HepG2 (cell line): ENCODE data around the gene SP3. TPM values are rescaled to one million over a fixed set of nuclear protein-coding genes. Genes with fewer than 3 reads are reported as not detected.

Source experiments
- AHR ChIP-seq: IDR thresholded peaks from 2 replicates; pipeline ENCODE4 v1.6.1; 2018; ENCODE audit warnings: missing genetic modification reagents, missing compliant biosample characterization
- FOXC1 ChIP-seq: sonication (generic); formaldehyde crosslinking; IDR thresholded peaks from 2 replicates; pipeline ENCODE4 v1.8.0; 2022; ENCODE audit warnings: mild to moderate bottlenecking, missing genetic modification reagents, borderline replicate concordance
- KAT7 ChIP-seq: IDR thresholded peaks from 2 replicates; pipeline ENCODE4 v1.6.1; 2018; ENCODE audit warnings: borderline replicate concordance, missing compliant biosample characterization
- STAG1 ChIP-seq: sonication (generic); formaldehyde crosslinking; IDR thresholded peaks from 2 replicates; pipeline ENCODE4 v1.4.0; 2020; ENCODE audit warnings: missing genetic modification reagents
- YEATS4 ChIP-seq: sonication (generic); formaldehyde crosslinking; IDR thresholded peaks from 2 replicates; pipeline ENCODE4 v1.4.0; 2020; ENCODE audit warnings: missing genetic modification reagents, borderline replicate concordance
- ZBTB20 ChIP-seq: sonication (generic); formaldehyde crosslinking; IDR thresholded peaks from 2 replicates; pipeline ENCODE4 v1.8.1; 2023; ENCODE audit warnings: missing genetic modification reagents, low read depth, mild to moderate bottlenecking, borderline replicate concordance
- ZC3H13 ChIP-seq: sonication (generic); formaldehyde crosslinking; IDR thresholded peaks from 2 replicates; pipeline ENCODE4 v1.8.1; 2023; ENCODE audit warnings: mild to moderate bottlenecking, missing genetic modification reagents, moderate library complexity
- ZNF138 ChIP-seq: sonication (generic); formaldehyde crosslinking; IDR thresholded peaks from 2 replicates; pipeline ENCODE4 v1.5.0; 2020; ENCODE audit warnings: mild to moderate bottlenecking, low read depth, missing genetic modification reagents
- ZNF263 ChIP-seq: sonication (generic); formaldehyde crosslinking; IDR thresholded peaks from 2 replicates; pipeline ENCODE4 v1.4.0; 2020; ENCODE audit warnings: missing genetic modification reagents
- ZNF343 ChIP-seq: sonication (generic); formaldehyde crosslinking; IDR thresholded peaks from 2 replicates; pipeline ENCODE4 v1.4.0; 2020; ENCODE audit warnings: mild to moderate bottlenecking, missing genetic modification reagents
- ZNF598 ChIP-seq: sonication (generic); formaldehyde crosslinking; IDR thresholded peaks from 2 replicates; pipeline ENCODE4 v1.5.1; 2020; ENCODE audit warnings: mild to moderate bottlenecking, missing genetic modification reagents, borderline replicate concordance
- ZNF839 ChIP-seq: sonication (generic); formaldehyde crosslinking; IDR thresholded peaks from 2 replicates; pipeline ENCODE4 v1.4.0; 2020; ENCODE audit warnings: missing genetic modification reagents, mild to moderate bottlenecking, borderline replicate concordance
- polyA plus RNA-seq, 8 experiments: library from polyadenylated mRNA; depleted of rRNA in 3 of 8; stranded (reverse) in 7 of 8; unstranded in 1 of 8; fragments of >200 nt; fragmentation: Illumina TruSeq in 4 of 8; extraction: Trizol in 4 of 8; gene quantifications; 2 replicates each; pipeline versions ENCODE4 v1.2.1 to v1.2.3, GENCODE V29; 2011 to 2016; ENCODE audit warnings: low read depth in 4 of 8, missing spikeins in 1 of 8, mixed read lengths in 1 of 8; ENCODE audit not compliant: insufficient read depth in 1 of 8
- total RNA-seq, 5 experiments: library from RNA; depleted of rRNA; stranded (reverse); fragments of >200 nt; fragmentation: Illumina TruSeq; extraction: Trizol; gene quantifications; 2 replicates each; pipeline ENCODE4 v1.2.3, GENCODE V29; 2016; ENCODE audit warnings: low read depth in 1 of 5
- TF ChIP-seq, protein P1 (sequence below): sonication (generic); formaldehyde crosslinking; IDR thresholded peaks from 2 replicates; pipeline ENCODE4 v1.8.0; 2022; ENCODE audit warnings: mild to moderate bottlenecking, missing genetic modification reagents
- TF ChIP-seq, protein P2 (sequence below): sonication (generic); formaldehyde crosslinking; IDR thresholded peaks from 2 replicates; pipeline ENCODE4 v1.8.0; 2023; ENCODE audit warnings: mild to moderate bottlenecking, missing genetic modification reagents
- TF ChIP-seq, protein P3 (sequence below): sonication (generic); formaldehyde crosslinking; conservative IDR thresholded peaks from 2 replicates; pipeline ENCODE4 v1.4.0; 2020; ENCODE audit warnings: mild to moderate bottlenecking, missing genetic modification reagents, moderate library complexity
- TF ChIP-seq, protein P4 (sequence below): sonication (generic); formaldehyde crosslinking; IDR thresholded peaks from 2 replicates; pipeline ENCODE4 v1.5.1; 2020; ENCODE audit warnings: missing genetic modification reagents, mild to moderate bottlenecking, borderline replicate concordance
- TF ChIP-seq, protein P5 (sequence below): sonication (generic); formaldehyde crosslinking; IDR thresholded peaks from 2 replicates; pipeline ENCODE4 v1.5.0; 2020; ENCODE audit warnings: mild to moderate bottlenecking, missing genetic modification reagents

The SP3 gene
- total and polyA plus RNA-seq, 2 of the 13 experiments (the other 11 are each of a cell fraction or from before 2014, with no cell fraction given): 57.3 to 132 TPM

DNA sequence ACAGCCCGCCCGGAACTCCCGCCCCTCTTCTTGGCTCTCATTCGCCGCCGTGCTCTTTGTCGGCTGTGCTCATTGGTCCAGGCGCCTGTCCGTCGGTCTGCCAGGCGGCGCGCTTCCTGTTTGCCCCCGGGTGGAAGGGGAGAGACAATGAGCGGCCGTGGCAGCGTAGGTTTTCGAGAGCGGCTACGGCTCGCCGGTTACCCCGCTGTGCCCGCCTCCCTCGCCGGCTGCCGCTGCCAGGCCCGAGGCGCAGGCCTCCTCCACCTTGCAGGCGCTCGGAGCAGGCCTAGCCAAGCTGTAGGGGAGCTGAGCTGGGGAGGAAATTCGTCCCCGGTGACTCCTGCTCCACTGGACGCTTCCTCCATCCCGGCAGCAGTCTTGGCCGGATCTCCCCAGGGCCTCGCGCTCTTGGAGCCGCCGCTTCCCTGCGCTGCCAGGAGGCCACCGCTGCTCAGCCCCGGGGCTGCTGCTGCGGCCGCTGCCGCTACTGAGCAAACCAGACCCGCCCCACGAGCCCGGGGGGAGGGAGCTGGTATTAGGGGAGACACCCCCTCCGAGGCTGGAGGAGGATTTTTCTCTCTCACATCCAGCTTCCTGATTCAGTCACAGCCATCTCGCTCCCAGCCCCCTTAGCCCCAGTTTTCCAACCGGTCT is at the start of gene SP3 (continued):
- TF ChIP-seq ZNF839: peak; percentile 95; the same call in 1 of the 2 replicates
- TF ChIP-seq KAT7 (CRISPR knock-in tag): peak; percentile 95
- TF ChIP-seq, protein P1, sequence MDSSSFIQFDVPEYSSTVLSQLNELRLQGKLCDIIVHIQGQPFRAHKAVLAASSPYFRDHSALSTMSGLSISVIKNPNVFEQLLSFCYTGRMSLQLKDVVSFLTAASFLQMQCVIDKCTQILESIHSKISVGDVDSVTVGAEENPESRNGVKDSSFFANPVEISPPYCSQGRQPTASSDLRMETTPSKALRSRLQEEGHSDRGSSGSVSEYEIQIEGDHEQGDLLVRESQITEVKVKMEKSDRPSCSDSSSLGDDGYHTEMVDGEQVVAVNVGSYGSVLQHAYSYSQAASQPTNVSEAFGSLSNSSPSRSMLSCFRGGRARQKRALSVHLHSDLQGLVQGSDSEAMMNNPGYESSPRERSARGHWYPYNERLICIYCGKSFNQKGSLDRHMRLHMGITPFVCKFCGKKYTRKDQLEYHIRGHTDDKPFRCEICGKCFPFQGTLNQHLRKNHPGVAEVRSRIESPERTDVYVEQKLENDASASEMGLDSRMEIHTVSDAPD (CRISPR knock-in tag): no peak
- peak; percentile 82 for TF ChIP-seq AHR (CRISPR knock-in tag)
- no peak for TF ChIP-seq YEATS4 (CRISPR knock-in tag)
- no peak for TF ChIP-seq ZBTB20 (CRISPR knock-in tag)
- TF ChIP-seq STAG1 (CRISPR knock-in tag): peak; percentile 13; the same call in 1 of the 2 replicates
- TF ChIP-seq, protein P2, sequence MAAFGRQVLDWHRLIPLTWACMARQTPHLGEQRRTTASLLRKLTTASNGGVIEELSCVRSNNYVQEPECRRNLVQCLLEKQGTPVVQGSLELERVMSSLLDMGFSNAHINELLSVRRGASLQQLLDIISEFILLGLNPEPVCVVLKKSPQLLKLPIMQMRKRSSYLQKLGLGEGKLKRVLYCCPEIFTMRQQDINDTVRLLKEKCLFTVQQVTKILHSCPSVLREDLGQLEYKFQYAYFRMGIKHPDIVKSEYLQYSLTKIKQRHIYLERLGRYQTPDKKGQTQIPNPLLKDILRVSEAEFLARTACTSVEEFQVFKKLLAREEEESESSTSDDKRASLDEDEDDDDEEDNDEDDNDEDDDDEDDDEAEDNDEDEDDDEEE: peak; percentile 69
- TF ChIP-seq ZNF138 (CRISPR knock-in tag): peak; percentile 98
- TF ChIP-seq FOXC1 (CRISPR knock-in tag): no peak; the same call in none of the 2 replicates
- TF ChIP-seq, protein P3, sequence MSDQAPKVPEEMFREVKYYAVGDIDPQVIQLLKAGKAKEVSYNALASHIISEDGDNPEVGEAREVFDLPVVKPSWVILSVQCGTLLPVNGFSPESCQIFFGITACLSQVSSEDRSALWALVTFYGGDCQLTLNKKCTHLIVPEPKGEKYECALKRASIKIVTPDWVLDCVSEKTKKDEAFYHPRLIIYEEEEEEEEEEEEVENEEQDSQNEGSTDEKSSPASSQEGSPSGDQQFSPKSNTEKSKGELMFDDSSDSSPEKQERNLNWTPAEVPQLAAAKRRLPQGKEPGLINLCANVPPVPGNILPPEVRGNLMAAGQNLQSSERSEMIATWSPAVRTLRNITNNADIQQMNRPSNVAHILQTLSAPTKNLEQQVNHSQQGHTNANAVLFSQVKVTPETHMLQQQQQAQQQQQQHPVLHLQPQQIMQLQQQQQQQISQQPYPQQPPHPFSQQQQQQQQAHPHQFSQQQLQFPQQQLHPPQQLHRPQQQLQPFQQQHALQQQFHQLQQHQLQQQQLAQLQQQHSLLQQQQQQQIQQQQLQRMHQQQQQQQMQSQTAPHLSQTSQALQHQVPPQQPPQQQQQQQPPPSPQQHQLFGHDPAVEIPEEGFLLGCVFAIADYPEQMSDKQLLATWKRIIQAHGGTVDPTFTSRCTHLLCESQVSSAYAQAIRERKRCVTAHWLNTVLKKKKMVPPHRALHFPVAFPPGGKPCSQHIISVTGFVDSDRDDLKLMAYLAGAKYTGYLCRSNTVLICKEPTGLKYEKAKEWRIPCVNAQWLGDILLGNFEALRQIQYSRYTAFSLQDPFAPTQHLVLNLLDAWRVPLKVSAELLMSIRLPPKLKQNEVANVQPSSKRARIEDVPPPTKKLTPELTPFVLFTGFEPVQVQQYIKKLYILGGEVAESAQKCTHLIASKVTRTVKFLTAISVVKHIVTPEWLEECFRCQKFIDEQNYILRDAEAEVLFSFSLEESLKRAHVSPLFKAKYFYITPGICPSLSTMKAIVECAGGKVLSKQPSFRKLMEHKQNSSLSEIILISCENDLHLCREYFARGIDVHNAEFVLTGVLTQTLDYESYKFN (CRISPR knock-in tag): peak; percentile 47; the same call in 1 of the 2 replicates
- TF ChIP-seq, protein P4, sequence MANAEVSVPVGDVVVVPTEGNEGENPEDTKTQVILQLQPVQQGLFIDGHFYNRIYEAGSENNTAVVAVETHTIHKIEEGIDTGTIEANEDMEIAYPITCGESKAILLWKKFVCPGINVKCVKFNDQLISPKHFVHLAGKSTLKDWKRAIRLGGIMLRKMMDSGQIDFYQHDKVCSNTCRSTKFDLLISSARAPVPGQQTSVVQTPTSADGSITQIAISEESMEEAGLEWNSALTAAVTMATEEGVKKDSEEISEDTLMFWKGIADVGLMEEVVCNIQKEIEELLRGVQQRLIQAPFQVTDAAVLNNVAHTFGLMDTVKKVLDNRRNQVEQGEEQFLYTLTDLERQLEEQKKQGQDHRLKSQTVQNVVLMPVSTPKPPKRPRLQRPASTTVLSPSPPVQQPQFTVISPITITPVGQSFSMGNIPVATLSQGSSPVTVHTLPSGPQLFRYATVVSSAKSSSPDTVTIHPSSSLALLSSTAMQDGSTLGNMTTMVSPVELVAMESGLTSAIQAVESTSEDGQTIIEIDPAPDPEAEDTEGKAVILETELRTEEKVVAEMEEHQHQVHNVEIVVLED (CRISPR knock-in tag): peak; percentile 43; the same call in 1 of the 2 replicates
- TF ChIP-seq ZNF263 (CRISPR knock-in tag): peak; percentile 54; the same call in 1 of the 2 replicates
- TF ChIP-seq ZNF598 (CRISPR knock-in tag): no peak
- TF ChIP-seq, protein P5, sequence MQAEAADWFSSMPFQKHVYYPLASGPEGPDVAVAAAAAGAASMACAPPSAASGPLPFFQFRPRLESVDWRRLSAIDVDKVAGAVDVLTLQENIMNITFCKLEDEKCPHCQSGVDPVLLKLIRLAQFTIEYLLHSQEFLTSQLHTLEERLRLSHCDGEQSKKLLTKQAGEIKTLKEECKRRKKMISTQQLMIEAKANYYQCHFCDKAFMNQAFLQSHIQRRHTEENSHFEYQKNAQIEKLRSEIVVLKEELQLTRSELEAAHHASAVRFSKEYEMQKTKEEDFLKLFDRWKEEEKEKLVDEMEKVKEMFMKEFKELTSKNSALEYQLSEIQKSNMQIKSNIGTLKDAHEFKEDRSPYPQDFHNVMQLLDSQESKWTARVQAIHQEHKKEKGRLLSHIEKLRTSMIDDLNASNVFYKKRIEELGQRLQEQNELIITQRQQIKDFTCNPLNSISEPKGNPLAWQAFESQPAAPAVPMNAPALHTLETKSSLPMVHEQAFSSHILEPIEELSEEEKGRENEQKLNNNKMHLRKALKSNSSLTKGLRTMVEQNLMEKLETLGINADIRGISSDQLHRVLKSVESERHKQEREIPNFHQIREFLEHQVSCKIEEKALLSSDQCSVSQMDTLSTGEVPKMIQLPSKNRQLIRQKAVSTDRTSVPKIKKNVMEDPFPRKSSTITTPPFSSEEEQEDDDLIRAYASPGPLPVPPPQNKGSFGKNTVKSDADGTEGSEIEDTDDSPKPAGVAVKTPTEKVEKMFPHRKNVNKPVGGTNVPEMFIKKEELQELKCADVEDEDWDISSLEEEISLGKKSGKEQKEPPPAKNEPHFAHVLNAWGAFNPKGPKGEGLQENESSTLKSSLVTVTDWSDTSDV: peak; percentile 94; the same call in 1 of the 2 replicates
- TF ChIP-seq ZNF343 (CRISPR knock-in tag): peak; percentile 85
- TF ChIP-seq ZC3H13 (CRISPR knock-in tag): peak; percentile 90
